ENCODE data around the gene GALNT7.

Gene GALNT7

GRCh38 chr4:173236301-173236700 is 67.7 kb downstream of the GALNT7 start:
- DNase-seq (ENCODE audit: low read depth in 3 of 3), result no peak

- no peak for DNase-seq (ENCODE audit: low read depth in 3 of 3)
Observed at GRCh38 chr4:173237152-173237551, 68.5 kb downstream of the GALNT7 start.

DNA sequence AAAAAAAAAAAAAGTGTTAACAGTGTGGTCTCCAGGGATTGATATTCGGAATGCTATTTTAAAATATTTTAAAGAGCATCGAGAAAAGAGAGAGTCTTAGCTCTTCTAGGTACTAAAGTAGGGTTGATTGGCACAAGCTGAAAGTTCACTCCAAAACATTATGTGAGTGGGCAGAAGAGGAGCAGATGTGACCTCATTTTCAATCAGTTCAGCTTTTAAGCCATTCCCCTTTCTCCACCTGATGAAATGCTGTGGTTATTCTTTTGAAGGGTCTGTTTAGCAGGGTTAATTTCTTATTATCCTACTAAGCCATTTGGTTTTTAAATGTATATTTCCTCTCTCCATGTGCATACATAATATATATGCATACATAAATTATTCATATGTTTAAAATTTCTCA is 69.2 kb downstream of the GALNT7 start:
- no peak for DNase-seq (ENCODE audit: low read depth in 3 of 3)

GRCh38 chr4:173240696-173241095 is 72.1 kb downstream of the GALNT7 start:
- DNase-seq (ENCODE audit: low read depth in 3 of 3), result no peak

DNA sequence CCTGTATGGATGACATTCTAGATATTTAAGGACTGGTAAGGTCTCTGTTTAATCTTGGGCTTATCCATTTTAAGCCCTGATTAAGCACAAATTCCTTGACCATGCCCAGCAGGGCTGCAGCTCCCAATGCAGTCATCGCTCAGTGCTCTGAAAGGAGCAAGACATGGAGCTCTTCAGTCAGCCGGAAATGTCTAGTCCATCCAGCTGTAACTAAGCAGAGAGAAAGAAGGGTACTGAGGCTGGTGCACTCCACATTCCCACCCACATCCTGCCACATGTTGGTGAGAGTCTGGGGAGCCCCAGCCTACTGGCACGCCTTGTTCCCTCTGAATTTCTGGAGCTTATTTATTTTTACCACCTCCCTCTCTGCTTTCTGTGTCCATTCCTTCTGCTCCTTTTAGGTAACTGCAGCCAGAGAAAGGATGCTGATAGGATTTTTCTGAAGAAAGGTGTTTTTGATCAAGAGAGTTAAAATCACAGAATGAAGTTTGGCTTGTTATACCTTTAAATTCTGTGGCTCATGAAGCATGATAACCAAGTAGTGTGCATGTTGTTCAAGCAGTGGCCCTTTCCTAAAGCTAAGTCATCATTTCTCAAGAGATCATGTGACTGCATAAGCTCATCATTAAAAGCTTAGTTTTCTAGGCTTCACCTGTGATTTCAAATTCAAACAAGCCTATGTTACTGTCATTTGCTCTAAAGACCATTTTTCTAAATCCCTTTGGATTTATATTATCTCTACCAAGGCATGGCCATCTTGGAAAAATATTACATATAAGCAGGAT is 74.0 kb downstream of the GALNT7 start:
- DNase-seq (ENCODE audit: low read depth in 3 of 3), result no peak

GRCh38 chr4:173243321-173243720 is 74.7 kb downstream of the GALNT7 start:
- no peak for DNase-seq (ENCODE audit: low read depth in 3 of 3)

DNA sequence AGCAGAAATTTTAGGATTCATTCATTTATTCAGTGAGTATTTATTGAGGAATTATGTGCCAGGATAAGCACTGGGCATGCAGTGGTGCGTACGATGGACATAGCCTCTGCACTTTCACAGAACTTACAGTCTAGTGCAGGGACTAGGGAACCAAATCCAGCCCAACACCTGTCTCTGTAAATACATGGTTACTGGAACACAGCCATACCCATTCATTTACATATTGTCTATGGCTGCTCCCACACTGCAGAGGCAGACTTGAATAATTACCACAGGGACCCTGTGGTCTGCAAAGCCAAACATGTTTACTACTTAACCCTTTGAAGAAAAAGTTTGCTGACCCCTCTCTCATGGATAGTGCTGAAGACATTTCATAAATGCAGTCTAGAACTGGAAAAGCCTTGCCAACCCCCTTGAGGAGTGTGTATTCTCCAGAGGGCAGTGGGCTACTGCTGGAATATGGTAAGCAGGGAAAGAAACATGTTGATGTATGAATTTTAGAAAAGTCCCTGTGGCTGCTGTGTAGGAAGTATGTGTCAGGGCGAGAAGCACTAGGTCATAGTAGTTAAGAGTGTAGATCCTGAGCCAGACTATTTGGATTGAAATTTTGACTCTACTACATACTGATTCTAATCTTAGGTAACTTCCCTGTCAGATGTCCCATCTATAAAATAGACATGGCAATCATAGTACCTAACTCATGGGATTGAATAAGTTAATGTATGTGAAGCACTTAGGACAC is 75.5 kb downstream of the GALNT7 start:
- no peak for DNase-seq (ENCODE audit: low read depth in 3 of 3)

- no peak for DNase-seq (ENCODE audit: low read depth in 3 of 3)
Observed at GRCh38 chr4:173245952-173246351, 77.3 kb downstream of the GALNT7 start.

GRCh38 chr4:173246719-173247118 is 78.1 kb downstream of the GALNT7 start:
- no peak for DNase-seq (ENCODE audit: low read depth in 3 of 3)

GRCh38 chr4:173247321-173247720 is 78.7 kb downstream of the GALNT7 start:
- no peak for DNase-seq (ENCODE audit: low read depth in 3 of 3)

DNA sequence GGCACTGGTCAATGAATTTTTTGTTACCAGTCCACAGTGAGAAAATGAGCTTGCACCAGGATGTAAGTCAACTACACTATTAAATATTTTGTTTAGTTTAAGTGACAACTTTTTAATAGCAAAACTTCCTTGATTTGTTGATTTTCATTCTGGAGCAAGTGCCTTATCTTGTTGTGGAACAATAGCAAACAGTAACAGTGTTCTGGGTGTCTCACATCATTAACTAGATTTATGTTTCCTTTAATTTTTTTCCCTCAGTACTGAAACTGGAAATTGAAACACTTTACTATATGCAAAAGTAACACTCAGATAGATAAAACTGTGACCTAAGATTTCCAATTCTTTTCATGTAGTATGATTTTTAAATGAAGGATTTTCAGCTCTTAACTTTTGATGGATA is 80.1 kb downstream of the GALNT7 start:
- DNase-seq (ENCODE audit: low read depth in 3 of 3), result no peak

- DNase-seq (ENCODE audit: low read depth in 3 of 3), result peak in 1 of 3 experiments; percentile 12
Observed at GRCh38 chr4:173252024-173252935, 83.7 kb downstream of the GALNT7 start.

DNA sequence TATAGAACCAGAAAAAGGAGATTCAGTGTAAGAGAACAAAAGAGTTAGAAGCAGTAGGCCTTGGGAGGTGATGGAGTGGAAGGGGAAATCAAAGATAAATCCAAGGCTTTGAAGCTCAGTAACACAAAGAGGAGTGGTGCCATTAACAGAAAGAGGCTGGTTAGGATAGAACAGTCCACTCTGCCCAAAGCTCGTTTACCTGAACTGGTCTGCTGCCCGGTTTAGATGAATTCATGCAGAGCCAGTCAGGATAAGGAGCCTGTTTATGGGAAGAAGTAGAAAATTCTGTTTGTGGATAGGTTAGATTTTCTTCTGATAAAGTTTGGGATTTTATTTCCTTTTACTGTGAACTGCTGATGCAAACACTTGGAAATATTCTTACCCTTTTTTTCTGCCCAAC is 85.0 kb downstream of the GALNT7 start:
- DNase-seq (ENCODE audit: low read depth in 3 of 3), result no peak

DNA sequence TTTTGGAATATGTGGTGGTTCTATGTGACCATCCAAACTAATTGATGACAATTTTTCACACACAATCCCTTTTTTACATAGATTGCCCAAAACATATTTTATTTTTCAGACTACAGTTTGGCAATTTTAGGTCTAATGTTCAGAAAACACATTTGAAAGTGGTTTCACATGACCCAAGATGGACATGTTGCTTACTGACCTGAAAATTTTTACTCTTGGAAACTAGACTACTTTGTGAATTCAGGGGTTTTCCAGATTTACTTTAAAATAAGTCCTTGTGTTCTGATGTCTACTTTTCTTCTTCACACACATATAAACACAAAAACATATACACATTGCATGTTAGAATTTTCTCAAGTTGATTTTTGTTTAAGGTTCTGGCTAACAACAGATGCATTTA is 86.0 kb downstream of the GALNT7 start:
- no peak for DNase-seq (ENCODE audit: low read depth in 3 of 3)

DNA sequence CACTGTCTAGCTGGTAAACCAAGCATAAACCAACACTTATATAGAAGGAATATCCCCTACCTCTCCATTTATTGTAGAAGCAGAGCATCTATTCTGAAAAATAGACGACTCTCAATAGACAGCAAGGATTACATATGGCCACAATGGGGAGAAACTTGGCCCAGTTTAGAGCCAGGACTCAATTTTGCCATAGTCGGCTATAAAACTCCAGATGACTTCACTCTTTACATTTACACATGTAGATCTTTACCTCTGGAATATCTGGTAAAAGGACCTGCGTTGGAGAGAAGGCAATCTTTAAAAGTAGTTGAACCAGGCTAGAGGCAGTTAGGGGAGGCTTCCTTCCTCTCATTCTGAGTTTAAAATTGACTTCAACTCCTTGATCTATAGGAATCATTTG is 88.2 kb downstream of the GALNT7 start:
- no peak for DNase-seq (ENCODE audit: low read depth in 3 of 3)

DNA sequence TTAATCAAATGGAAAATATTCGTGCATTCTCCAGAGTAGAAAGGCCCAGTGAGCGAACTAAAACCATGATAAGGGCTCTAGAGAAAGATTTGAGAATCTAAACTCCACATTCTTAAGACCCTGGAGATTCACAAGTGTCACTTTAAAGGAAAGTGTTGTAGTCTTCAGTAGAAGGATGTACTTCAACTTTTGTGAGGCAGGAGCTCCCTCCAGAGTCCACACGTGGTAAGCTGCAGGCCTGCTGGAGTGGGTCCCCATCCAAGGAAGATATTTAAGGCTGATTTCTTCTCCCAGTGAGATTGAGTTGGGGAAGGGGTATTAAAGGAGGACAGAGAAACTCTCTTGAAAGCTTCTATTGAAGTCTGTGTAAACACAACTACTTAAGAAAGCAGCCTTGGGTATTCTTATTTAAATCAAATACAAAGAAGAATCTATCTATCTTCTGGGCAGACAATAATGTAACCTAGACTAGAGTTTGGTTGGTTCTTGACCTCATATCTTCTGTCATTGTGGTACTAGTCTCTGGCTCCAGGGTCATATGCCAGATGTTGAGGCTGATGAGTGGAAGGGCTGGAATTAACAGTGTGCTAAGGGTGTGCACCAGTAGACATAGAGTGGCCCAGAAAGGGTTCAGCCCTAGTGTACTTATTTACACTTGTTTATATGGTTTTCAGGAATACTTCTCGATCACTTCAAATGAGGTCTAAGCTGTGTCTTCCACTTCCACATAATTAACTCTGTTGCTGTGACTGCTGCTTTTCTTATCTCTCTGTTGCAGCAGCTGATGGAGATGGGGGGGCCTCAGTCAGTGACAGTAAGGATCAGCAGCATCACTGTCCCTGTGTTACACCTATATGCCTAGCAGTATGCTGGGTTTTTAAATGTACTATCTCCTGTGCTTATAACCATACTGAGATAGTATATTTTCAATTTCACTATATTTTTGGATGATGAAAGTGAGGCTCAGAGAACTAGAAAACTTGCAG is 89.4 kb downstream of the GALNT7 start:
- peak in 2 of 3 experiments; percentile 11 to 38 for DNase-seq (ENCODE audit: low read depth in 3 of 3)

GRCh38 chr4:173258866-173259265 is 90.3 kb downstream of the GALNT7 start:
- no peak for DNase-seq (ENCODE audit: low read depth in 3 of 3)

- no peak for DNase-seq (ENCODE audit: low read depth in 3 of 3)
Observed at GRCh38 chr4:173259310-173259709, 90.7 kb downstream of the GALNT7 start.

DNA sequence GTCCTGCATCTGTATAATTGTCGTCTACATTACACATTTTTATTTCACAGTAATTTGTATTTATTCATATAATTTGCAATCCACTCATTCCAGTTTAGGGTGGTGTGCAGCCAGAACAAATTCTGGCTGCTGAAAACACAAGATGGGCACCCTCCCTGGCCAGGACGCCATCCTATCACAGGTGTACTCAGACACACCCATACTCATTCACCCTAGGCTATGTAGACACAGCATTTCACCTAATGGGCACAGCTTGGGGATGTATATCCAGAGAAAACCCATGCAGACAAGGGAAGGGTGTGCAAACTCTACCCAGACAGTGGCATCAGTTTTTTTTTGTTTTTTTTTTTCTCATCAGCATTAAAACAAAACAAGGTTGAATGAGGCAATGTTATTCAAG is 92.4 kb downstream of the GALNT7 start:
- DNase-seq (ENCODE audit: low read depth in 3 of 3), result no peak

DNA sequence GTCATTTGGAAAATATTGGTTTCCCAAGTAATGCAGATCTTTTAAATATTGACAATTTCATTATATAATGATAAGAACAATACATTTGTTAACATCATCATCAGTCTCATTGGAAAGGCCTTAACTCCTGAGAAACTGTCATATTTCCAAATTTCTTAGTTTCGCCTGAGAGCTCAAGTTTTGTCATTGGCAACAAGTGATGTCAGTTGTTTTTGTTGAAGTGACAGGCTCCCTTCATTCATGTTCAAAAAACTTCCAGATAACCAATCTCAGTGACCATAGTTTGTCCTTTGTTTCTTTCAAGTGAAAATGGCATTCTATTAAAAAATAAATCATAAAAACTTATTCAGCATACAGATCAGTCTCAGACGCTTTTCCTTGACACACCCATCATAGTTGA is 93.8 kb downstream of the GALNT7 start:
- DNase-seq (ENCODE audit: low read depth in 3 of 3), result no peak

- DNase-seq (ENCODE audit: low read depth in 3 of 3), result no peak
Observed at GRCh38 chr4:173264245-173264644, 95.6 kb downstream of the GALNT7 start.
